ENCODE results near the gene IL17REL.
"Not testable (repeated sequence)": the region's sequence is repeated elsewhere in the genome, so short reads cannot be mapped to it uniquely, and the experiment has no call there.

Gene IL17REL

DNA sequence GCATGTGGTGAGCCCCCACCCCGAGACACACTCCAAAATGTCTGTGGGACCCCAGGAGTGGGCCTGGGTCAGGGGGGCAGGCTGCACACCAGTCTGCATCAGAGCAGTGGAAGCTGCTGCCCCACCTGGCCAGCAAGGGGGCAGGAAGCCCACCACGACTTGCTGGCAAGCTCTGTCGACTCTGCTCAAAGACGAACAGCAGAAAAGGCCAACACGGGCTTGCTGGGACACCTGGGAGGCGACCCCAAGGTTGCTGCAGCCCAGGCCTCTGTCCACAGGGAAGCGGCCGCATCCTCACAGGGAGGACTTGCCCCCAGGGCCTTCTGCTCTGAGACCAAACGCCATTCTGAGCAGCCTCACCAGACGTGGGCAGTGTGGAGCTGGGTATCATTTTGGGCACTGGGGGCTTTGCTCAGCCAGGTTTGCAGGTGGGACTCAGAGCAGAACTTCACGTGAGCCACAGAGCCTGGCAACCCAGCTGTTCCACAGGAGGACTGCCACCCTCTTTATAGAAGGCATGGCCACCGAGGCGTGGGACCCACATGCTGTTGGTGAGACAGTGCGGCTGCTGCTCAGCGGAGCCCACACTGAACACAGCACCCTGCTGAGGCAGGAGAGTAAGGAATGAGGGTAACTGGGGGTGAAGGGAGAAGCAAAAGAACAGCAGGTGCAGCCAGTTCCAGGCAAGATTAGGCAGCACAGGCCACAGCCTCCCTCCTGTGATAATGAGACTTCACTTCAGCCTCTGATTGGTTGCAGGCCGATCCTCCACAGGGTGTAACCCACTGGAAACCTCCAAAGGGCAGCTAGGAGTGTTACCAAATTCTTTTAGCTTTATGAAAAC lies 11.0 kb downstream of the IL17REL start:
- DNase-seq = no peak

DNA sequence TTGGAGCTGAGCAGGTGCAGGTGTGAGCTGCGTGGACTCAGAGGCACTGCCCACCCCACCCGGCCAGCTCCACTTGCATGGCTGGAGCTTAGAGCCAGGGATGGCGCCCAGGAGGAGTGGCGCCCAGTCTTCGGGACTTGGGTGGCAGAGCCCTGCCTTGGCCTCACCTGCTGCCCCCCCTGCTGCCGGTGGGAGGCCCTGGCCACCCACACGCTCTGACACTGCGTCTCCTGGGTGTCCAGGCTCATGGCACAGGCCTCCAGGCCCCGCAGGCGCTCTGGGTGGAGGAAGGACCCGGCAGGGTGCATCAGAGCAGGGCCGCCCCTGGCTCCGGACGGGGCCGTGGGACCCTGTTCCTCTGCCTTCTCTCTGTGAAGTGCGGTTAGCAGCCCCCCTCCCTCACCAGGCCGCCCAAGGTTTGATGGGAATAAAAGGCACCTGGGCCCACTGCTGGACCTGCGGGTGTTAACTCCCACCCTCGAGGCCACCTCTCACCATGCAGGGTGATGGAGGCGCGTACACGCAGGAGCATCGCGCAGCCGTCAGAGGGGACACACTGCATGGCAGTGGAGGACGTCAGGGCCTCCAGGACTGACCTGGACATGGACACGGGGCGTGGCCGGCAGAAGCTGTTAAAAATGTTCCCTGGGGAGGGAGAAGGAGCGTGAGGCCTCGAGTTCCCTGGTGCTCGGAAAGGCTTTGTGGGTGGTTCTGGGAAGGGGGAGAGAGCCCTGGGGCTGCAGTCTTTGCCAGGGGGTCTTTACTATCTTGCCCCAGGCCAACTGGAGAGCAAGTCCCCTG lies 11.8 kb downstream of the IL17REL start:
- DNase-seq = no peak

DNA sequence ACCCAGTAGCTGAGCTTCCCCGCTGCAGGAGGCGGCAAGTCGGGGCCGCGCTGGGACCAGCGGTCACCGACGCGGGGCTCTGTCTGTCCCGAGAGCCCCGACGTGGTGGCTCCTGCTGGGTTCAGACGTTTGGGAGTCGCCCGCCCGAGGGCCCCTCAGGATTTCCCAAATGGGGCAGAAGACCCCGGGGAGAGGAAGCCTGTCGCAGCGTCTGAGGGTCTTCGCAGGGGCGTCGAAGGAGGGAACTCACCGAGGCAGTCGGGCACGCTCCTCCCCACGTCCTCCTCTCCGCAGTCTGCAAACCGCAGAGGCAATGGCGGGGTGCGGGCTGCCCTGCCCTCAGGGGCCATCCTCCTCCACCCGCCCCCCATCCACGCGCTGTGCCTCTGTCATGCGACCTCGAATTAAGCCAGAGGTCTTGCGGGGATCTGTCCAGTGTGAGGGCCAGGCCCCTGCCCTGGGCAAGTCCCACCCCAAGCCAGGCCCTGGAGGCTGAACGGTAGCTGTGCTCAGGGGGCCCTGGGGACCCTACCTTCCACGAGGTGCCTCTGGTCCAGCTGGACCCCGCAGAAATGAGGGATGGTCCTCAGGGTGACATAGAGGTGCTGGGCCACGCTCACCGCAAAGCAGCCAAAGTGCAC lies 12.5 kb downstream of the IL17REL start:
- no peak for DNase-seq

DNA sequence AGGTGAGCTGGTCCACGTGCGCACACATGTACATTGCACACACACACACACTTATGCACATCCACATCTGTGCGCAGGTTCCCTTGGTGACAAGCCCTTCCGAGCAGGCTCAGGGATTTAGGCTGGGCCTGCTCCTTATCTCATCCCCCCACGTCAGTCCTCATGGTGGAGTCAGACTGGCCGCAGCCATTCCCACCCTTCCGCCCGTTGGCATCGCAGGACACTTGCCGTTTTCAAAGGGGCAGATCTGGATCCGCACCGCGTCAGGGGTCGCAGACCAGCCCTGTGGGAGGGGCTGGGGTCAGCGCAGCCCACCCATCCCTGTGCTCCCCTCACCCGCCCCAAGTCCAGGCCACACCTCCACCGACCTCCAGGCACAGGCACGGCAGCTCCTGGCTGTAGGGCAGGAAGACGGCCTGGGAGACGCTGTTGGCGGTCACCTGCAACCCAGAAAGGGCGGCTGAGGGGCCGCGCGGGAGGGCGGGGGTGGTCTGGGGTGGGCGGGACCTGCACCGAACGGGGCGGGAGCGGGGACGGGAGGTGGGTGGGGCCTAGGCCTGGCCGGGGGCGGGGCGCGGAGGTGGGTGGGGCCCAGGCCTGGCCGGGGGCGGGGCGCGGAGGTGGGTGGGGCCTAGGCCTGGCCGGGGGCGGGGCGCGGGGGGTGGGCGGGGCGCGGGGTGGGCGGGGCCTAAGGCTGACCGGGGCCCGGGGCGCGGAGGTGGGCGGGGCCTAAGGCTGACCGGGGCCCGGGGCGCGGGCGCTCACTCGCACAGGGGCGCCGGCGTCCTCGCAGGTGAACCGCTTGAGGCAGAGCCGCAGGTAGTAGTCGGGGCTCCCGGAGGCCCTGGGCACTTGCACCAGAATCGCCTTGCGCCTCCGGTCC lies 13.3 kb downstream of the IL17REL start:
- DNase-seq = peak; percentile 6

DNA sequence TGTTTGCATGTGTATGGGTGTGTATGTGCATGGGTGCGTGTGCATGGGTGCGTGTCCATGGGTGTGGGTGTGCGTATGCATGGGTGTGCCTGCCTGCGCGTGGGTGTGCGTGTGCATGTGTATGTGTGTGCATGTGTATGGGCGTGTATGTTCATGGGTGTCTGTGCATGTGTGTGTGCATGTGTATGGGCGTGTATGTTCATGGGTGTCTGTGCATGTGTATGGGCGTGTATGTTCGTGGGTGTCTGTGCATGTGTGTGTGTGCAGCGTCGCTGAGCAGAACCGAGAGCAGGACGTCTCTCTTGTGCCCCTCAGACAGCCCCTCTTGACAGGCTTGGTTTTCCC lies 13.9 kb downstream of the IL17REL start:
- DNase-seq = no peak

DNA sequence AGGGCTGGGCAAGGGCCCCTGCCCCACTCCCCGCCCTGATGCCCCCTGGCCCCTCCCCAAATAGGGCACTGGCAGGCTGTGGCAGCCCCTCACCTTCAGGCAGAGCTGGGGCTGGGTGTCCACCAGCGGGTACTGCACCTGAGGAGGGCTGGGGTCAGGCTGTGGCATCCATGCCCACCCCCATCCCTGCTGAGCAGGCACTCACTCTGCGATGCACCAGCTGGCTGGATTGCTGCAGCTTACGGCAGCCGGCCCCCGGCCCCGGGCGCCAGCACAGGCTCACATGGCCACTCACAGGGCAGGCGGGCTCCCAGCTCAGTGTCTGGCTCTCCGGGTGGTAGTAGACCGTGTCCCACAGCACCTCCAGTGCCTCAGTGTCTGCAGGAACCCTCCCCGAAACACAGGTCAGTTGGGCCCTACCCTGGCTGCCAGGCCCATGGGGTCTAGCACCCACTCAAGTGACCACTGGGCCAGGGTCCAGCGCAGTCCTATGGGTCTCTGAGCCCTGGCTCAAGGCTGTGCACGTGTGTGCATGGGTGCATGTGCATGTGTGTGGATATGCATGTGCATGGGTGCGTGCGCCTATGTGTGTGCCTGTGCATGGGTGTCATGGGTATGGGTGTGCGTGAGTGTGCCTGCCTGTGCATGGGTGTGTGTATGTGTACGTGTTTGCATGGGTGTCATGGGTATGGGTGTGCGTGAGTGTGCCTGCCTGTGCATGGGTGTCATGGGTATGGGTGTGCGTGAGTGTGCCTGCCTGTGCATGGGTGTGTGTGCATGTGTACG lies 14.4 kb downstream of the IL17REL start:
- DNase-seq = no peak

DNA sequence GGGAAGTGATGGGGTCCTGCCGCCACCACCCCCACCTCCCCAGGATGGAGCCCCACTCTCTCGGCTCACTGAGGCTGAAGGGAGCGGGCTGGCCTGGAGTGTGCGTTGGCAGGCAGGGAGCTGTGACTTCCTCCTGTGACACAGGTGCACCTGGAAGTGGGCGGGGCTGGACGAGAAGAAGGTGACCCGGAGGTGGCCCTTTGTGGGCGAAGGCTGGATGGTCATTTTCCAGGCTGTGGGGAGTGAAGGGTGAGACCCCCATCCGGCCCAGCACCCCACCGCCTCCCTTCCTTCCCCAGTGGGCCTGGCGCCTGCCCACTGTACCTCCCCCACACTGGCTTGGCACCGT lies 15.3 kb downstream of the IL17REL start:
- no peak for DNase-seq

DNA sequence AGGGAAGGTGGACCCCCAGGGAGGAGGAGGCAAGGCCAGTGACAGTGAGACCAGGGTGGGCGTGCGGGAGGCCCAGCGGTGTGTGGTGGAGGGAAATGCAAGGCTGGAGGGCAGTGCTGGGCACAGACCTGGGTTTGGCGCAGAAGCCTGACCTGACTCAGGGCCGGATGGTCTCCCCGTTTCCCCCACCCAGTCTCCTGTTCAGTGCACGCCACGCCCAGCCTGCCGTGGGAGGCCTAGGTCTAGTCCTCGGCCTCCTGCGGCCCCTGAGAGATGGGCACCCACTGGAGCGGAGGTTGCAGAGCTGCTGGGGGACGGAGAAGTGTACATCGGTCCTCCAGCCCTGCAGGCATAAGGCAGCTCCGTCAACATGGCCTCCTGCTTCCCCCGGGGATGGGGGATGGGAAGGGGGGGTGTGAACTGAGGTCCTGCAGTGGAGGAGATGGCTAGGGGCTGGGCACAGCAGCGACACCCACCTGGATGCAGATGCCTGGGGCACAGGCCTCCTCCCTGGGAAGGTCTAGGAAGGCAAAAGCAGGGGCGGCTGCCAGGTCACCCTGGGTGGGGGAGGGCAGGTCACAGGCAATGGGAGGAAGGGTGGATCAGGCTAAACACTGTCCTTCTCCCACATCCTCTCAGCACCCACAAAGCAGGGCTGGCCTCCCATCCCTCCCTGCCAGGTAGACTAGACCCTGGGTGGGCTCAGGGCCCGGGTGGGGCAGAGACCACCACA lies 15.9 kb downstream of the IL17REL start:
- DNase-seq = no peak

DNA sequence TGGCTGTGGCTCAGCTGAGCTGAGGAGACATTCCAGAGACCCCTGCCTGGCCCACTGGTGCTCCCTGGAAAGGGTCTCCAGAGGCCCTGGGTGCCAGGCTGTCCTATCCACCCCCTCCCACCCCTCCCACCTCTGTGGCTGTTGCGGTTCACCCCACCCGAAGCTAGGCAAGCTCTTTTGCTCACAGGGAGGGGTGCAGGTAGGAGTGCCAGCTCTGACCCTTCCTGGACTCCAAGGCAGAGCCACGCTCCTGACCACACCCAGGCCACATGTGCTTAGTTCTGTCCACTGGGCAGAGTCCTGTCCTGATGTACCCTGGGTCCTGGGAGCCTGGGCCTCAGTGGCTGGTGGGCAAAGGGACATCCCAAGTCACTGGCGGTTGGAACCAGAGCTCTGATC lies 16.4 kb downstream of the IL17REL start:
- no peak for DNase-seq

DNA sequence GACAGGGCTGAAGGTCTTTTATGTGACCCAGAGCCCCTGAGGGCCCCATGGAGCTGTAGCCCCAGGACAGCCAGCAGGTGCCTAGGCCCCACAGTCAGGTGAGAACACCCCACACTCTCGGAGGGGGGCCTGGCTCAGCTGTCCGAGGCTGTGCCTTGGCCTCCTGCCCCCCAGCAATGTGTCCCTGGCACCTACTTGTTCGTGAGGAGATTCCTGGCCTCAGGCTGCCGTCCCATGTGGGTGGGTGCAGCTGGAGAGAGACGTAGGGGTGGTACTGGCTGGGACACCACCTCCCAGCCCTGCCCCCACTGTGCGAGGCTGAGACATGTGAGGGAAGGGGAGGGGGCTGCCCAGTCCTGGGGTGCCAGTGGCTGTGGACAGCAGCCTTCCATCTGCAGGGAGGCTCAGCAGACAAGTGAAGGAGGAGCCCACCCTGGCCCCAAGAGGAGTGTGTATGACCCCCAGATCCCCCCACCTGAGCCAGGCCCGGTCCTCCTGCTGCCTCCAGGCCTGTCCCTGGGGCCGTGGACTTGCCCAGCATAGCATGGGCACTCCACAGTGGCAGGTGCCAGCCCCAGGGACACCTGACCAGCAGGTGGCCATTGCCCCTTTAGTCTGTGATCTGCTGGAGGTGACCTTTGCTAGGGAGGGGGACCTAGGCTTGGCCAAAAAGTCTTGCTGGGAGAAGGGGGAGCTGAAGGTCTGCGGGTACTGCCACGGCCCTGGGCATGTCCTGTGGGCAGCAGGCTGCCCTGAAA lies 17.0 kb downstream of the IL17REL start:
- DNase-seq = no peak

DNA sequence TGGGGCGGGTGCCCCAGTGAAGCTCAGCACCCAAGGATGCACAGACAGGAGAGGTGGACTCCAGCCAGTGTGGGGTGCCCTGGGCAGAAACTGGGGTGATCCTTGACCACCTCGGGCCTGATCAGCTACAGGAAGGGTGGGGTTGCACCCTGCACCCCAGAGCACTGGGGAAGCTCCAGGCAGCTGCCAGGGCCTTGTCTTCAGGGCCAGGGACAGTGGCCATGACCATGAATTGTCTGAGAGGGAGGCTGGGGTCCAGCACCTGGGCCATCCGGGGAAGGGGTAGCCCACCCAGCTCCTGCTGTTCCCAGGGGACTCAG lies 17.6 kb downstream of the IL17REL start:
- DNase-seq = no peak

DNA sequence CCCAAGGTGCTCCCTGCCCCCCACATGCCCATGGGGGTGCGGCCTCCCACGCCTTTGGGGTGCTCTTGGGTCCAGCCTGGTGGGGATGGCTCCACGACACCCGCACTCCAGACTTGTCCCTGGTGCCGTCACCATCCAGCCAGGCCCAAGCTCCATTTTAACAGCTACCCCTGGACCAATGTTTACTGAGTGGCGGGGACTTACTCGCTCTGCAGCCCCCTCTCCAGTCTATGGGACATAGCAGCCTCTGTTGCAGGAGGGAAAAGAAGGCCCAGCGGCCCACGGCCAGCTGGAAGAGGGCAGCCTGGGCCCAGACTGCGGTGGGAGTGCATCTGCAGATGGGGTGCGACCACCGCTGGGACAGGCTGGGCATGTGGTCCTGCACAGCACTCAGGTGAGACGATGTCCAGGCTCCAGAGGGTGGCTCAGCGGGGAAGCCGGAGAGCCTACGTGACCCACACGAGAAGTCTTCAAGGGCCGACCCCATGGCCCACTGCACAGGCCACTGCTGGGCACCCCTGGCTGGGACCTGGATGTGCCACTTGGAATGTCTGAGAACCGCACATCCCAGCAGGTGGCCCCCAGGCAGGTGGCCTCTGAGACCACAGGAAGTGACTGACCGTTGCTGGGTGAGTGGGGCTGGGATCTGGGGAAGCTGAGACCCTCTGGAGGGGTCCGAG lies 18.1 kb downstream of the IL17REL start:
- no peak for DNase-seq

DNA sequence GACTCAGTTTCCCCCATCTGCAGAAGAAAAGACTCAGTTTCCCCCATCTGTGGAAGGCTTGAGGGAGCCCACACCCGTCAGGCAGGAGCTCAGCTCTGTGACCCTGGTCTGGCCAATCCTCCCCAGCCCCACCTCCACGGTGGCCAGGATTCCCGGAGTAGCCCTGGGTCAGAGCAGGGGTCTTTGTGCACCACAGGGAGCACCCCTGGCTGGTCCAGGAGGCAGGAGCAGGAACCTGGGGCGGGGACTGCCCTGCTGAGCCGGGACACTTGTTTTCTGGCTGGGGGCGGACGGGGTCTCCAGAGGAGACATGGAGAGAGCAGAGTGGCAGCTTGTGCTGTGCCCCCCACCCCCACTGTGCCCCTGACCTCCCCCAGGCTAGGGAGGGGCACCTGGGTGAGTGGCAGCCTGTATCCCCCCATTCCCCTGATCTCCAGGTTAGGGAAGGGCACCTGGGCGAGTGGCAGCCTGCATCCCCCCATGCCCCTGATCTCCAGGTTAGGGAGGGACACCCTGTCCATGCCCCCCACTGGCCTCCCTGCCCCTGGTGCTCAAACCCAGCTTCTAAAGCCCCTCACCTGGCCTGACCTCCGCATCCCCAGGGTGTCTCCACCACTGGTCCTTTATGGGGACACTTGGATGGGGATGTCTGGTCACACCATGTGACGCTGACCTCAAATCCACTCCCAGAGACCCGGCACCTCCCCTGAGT lies 18.8 kb downstream of the IL17REL start:
- DNase-seq = no peak

DNA sequence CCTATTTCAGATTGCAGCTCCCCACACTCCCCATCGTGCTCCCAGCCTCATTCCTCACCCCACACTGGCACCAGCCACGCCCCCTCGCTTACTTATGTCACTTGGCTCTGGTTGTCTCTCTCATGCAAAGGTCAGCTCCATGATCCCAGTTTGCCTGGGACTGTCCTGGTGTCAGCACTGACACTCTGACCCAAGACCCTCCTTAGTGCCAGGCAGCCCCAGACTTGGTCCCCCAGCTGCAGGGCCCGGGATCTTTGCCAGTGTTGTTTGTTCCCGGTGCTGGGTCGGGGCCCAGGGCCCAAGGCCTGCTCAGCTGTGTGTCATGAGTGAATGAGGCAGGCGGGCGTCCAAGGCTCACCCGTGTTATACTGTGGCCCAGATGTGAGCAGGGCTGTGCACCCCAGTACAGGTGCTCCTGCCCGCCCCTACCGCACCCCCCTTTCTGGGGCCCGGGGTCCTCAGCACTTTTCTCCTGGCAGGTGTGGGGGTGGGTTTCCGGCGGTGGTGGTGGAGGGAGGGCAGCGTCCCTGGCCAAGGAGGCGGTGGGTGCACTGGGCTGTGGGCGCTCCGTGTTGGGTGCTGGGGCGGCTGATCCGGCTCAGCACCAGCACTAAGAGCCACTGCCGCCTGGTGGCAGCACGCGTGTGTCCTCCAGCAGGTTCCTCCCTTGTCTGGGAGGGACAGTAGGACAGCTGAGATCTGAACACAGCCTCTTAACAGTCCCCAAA lies 19.5 kb downstream of the IL17REL start:
- DNase-seq = peak; percentile 73

DNA sequence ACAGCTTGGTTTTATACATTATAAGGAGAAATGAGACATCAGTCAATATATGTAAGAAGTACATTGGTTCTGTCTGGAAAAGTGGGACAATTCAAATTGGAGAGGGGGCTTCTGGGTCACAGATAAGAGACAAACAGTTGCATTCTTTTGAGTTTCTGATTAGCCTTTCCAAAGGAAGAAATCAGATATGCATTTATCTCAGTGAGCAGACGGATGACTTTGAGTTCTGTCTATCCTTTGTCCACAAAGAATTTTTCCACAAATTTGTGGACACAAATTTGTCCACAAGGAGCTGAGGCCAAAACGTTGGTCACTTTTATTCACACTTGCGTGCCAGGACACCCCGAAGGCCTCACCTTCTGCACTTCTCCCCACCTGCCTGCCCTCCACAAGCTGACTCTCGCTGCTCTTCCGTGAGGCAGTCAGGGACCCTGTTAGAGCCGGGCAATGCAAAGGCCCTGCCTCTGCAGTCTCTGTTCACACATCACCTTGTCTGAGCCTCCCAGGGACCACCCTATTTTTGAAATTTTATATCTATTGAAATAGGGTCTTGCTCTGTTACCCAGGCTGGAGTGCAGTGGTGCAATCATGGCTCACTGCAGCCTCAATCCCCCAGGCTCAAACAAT lies 20.5 kb downstream of the IL17REL start:
- DNase-seq = no peak

DNA sequence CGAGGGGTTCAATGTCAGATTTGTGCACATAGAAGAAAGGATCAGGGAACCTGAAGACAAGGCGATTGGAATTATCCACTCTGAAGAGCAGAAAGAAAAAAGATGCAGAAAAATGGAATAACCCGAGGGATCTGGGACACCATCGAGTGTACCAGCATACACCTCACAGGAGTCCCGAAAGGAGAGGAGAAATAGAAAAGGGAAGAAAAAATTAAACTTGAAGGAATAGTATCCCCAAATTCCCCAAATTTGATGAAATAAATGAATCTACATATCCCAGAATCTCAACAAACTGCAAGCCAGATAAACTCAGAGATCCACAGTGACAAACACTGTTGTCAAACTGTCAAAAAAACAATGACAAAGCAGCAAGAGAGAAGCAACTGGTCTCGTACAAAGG lies 21.4 kb downstream of the IL17REL start:
- DNase-seq = no peak

DNA sequence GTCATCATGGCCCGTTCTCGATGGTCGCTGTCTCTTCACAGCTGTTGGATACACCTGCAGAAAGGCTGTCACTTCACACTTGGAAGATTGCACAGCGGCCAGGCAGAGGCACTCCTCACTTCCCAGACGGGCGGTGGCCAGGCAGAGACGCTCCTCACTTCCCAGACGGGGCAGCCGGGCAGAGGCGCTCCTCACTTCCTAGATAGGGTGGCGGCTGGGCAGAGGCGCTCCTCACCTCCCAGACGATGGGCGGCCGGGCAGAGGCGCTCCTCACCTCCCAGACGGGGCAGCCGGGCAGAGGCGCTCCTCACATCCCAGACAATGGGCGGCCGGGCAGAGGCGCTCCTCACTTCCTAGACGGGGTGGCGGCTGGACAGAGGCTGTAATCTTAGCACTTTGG lies 22.7 kb downstream of the IL17REL start:
- not testable (repeated sequence) for DNase-seq

DNA sequence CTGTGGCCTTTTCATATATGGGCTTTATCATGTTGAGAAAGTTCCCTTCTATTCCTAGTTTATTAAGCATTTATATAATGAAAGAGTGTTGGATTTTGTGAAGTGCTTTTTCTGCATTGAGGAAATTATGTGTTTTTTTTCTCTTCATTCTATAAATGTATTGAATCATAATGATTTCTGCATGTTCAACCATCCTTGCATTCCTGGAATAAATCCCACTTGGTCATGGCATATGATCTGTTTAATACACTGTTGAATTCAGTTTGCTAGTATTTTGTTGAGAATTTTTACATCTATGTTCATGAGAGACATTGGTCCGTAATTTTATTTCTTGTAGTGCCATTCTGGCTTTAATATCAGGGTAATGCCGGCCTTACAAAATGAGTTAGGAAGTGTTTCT lies 26.2 kb downstream of the IL17REL start:
- no peak for DNase-seq
